ENCODE measurements around the gene TRMT6. TPM values are rescaled to one million over a fixed set of nuclear protein-coding genes. Genes with fewer than 3 reads are reported as not detected.

TRMT6 gene
- polyA plus RNA-seq, 1 donor (not counting 4 experiments of a cell fraction or from before 2014, with no cell fraction given), result 26.3 TPM

DNA sequence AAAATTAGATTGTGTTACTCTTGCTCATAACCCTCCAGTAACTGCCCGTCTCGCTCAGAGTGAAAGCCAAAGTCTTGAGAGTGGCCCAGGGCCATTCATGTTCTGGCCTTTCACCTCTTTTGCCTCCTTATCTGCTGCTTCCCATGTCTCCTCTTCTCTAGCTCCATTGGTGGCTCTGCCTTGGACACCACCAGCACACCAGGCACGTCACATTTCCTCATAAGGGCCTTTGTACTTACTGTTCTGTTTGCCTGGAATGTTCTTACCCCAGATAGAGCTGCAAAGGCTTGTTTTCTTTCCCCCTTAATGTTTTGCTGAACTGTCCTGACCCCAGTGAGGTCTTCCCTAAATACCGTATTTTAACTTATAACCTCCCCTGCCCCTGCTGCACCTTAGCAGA lies 29.5 kb upstream of the TRMT6 start:
- H3K36me3 ChIP-seq (ENCODE audit: control insufficient read depth in 2 of 2, extremely low read depth in 1 of 2, insufficient read depth in 2 of 2, low read length in 2 of 2), result peaks cover 3 to 11% of the 10 kb centered on the region in 2 experiments
- dilution Hi-C loops (cut with MboI; ENCODE audit: extremely low pct_ligation_motif_present, low sequenced_read_pairs), result no loop called here

DNA sequence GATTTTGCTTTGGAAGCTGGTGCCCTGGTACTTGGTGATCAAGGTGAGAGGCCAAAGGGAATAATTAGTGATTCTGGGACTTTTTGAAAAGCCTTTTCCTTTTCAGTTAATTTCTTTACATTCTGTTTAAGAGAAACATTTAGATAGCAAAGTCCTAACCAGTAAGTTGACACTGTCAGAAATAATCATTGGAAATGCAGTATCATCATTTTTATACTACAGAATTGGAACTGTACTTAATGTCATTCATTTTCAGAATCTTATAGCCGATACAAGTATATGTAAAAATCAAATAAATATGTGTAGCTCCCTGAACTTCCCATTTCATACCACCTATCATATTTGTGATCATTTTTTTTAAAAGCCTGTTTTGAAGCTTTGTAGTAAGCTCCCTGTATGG lies 27.6 kb upstream of the TRMT6 start:
- Histone ChIP-seq H3K4me2 (ENCODE audit: control insufficient read depth, extremely low read depth, insufficient read depth, low read depth, low read length) (no peak overlapping the region), H4K20me1 (ENCODE audit: control insufficient read depth, extremely low read depth, insufficient read depth, low read length) (no peaks in the 10 kb centered on the region), H3K79me2 (ENCODE audit: control insufficient read depth, insufficient read depth, low read length) (no peaks in the 10 kb centered on the region), H2AFZ (ENCODE audit: control insufficient read depth, low read length) (no peak overlapping the region), H3K27ac (ENCODE audit: control insufficient read depth, insufficient read depth, low read length) (no peak overlapping the region), H3K4me1 (ENCODE audit: control insufficient read depth, extremely low read depth, insufficient read depth, low read length) (no peaks in the 10 kb centered on the region), H3K36me3 (ENCODE audit: control insufficient read depth in 2 of 2, extremely low read depth in 1 of 2, insufficient read depth in 2 of 2, low read length in 2 of 2) (peaks cover 5 to 11% of the 10 kb centered on the region in 2 experiments), H3K9me3 (ENCODE audit: control insufficient read depth, low read depth, low read length) (no peaks in the 10 kb centered on the region), H3K4me3 (ENCODE audit: control insufficient read depth in 2 of 3, extremely low read depth in 1 of 3, insufficient read depth in 2 of 3, low read depth in 1 of 3, low read length in 3 of 3) (no peak overlapping the region), H3K9me1 (ENCODE audit: control insufficient read depth, extremely low read depth, insufficient read depth, low read length) (no peaks in the 10 kb centered on the region), H3K27me3 (ENCODE audit: control insufficient read depth, extremely low read depth, insufficient read depth, low read length) (no peaks in the 10 kb centered on the region), H3K9ac (ENCODE audit: control insufficient read depth, extremely low read depth, insufficient read depth, low read length) (no peak overlapping the region)
- dilution Hi-C loops (cut with MboI; ENCODE audit: extremely low pct_ligation_motif_present, low sequenced_read_pairs), result no loop called here
- DNase-seq (ENCODE audit: low read depth, low spot score) (no peak), FAIRE-seq (no peak)
- no peak for TF ChIP-seq EZH2 (IDR thresholded peaks at IDR 0.05; ENCODE audit: low read length)
- TF ChIP-seq, protein P1, sequence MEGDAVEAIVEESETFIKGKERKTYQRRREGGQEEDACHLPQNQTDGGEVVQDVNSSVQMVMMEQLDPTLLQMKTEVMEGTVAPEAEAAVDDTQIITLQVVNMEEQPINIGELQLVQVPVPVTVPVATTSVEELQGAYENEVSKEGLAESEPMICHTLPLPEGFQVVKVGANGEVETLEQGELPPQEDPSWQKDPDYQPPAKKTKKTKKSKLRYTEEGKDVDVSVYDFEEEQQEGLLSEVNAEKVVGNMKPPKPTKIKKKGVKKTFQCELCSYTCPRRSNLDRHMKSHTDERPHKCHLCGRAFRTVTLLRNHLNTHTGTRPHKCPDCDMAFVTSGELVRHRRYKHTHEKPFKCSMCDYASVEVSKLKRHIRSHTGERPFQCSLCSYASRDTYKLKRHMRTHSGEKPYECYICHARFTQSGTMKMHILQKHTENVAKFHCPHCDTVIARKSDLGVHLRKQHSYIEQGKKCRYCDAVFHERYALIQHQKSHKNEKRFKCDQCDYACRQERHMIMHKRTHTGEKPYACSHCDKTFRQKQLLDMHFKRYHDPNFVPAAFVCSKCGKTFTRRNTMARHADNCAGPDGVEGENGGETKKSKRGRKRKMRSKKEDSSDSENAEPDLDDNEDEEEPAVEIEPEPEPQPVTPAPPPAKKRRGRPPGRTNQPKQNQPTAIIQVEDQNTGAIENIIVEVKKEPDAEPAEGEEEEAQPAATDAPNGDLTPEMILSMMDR (optimal IDR thresholded peaks at IDR 0.05 in 1 of 3, IDR thresholded peaks at IDR 0.05 in 1 of 3, conservative IDR thresholded peaks at IDR 0.05 in 1 of 3; ENCODE audit: extremely low read depth in 1 of 3, insufficient read depth in 2 of 3, low read length in 3 of 3), result no peak

More for the DNA sequence above, 29.5 kb upstream of the TRMT6 start:
- Histone ChIP-seq H3K9me1 (ENCODE audit: control insufficient read depth, extremely low read depth, insufficient read depth, low read length) (no peaks in the 10 kb centered on the region), H3K79me2 (ENCODE audit: control insufficient read depth, insufficient read depth, low read length) (no peaks in the 10 kb centered on the region), H4K20me1 (ENCODE audit: control insufficient read depth, extremely low read depth, insufficient read depth, low read length) (no peaks in the 10 kb centered on the region), H3K27me3 (ENCODE audit: control insufficient read depth, extremely low read depth, insufficient read depth, low read length) (no peaks in the 10 kb centered on the region), H3K4me2 (ENCODE audit: control insufficient read depth, extremely low read depth, insufficient read depth, low read depth, low read length) (no peak overlapping the region), H3K4me3 (ENCODE audit: control insufficient read depth in 2 of 3, extremely low read depth in 1 of 3, insufficient read depth in 2 of 3, low read depth in 1 of 3, low read length in 3 of 3) (no peak overlapping the region), H3K27ac (ENCODE audit: control insufficient read depth, insufficient read depth, low read length) (no peak overlapping the region), H3K9ac (ENCODE audit: control insufficient read depth, extremely low read depth, insufficient read depth, low read length) (no peak overlapping the region), H3K4me1 (ENCODE audit: control insufficient read depth, extremely low read depth, insufficient read depth, low read length) (no peaks in the 10 kb centered on the region), H2AFZ (ENCODE audit: control insufficient read depth, low read length) (no peak overlapping the region), H3K9me3 (ENCODE audit: control insufficient read depth, low read depth, low read length) (no peaks in the 10 kb centered on the region)
- FAIRE-seq (no peak), DNase-seq (ENCODE audit: low read depth, low spot score) (no peak)
- TF ChIP-seq, protein P1 (optimal IDR thresholded peaks at IDR 0.05 in 1 of 3, IDR thresholded peaks at IDR 0.05 in 1 of 3, conservative IDR thresholded peaks at IDR 0.05 in 1 of 3; ENCODE audit: extremely low read depth in 1 of 3, insufficient read depth in 2 of 3, low read length in 3 of 3), result no peak
- no peak for TF ChIP-seq EZH2 (IDR thresholded peaks at IDR 0.05; ENCODE audit: low read length)

Data from keratinocyte (primary cell).